Endodermal cell (in vitro differentiated cells): ENCODE measurements around the gene AVL9. TPM values are rescaled to one million over a fixed set of nuclear protein-coding genes. Genes with fewer than 3 reads are reported as not detected.

Experiments used
- DNase-seq: peaks from one replicate; pipeline ENCODE4 v3.0.0-alpha.2; 2017
- H3K27ac ChIP-seq: 2 replicates; pipeline ENCODE4 v1.5.1; 2013; ENCODE audit warnings: mild to moderate bottlenecking, low read depth, low read length, moderate library complexity
- H3K27me3 ChIP-seq: 2 replicates; pipeline ENCODE4 v1.6.1; 2013; ENCODE audit warnings: mild to moderate bottlenecking, low read length, moderate library complexity; ENCODE audit not compliant: insufficient read depth, control insufficient read depth, poor library complexity, severe bottlenecking
- H3K36me3 ChIP-seq: 2 replicates; pipeline ENCODE4 v1.7.0; 2013; ENCODE audit warnings: mild to moderate bottlenecking, low read length, moderate library complexity; ENCODE audit not compliant: control insufficient read depth, insufficient read depth
- H3K4me1 ChIP-seq: one replicate; pipeline ENCODE4 v1.7.0; 2013; ENCODE audit warnings: low read length; ENCODE audit not compliant: control insufficient read depth, insufficient read depth
- H3K4me3 ChIP-seq: 2 replicates; pipeline ENCODE4 v1.5.1; 2013; ENCODE audit warnings: mild to moderate bottlenecking, low read length, moderate library complexity
- H3K9ac ChIP-seq: 2 replicates; pipeline ENCODE4 v1.6.1; 2013; ENCODE audit warnings: mild to moderate bottlenecking, low read length, moderate library complexity; ENCODE audit not compliant: poor library complexity, severe bottlenecking; ENCODE audit errors: extremely low read depth
- H3K9me3 ChIP-seq: 2 replicates; pipeline ENCODE4 v1.6.1; 2013; ENCODE audit warnings: mild to moderate bottlenecking, low read length, moderate library complexity; ENCODE audit not compliant: control insufficient read depth
- H3K27ac Mint-ChIP-seq: 2 replicates; pipeline ENCODE4 v1.8.0; 2020; ENCODE audit warnings: mixed read lengths
- H3K27me3 Mint-ChIP-seq: 2 replicates; pipeline ENCODE4 v1.8.0; 2021; ENCODE audit warnings: mild to moderate bottlenecking, mixed read lengths; ENCODE audit not compliant: insufficient read depth
- H3K36me3 Mint-ChIP-seq: 2 replicates; pipeline ENCODE4 v1.8.0; 2020; ENCODE audit warnings: low read depth, mixed read lengths
- H3K4me1 Mint-ChIP-seq: 2 replicates; pipeline ENCODE4 v1.8.0; 2020; ENCODE audit warnings: mixed read lengths
- H3K4me3 Mint-ChIP-seq: 2 replicates; pipeline ENCODE4 v1.8.0; 2020; ENCODE audit warnings: mild to moderate bottlenecking, moderate library complexity, mixed read lengths
- H3K9me3 Mint-ChIP-seq: 2 replicates; pipeline ENCODE4 v1.8.0; 2020; ENCODE audit warnings: mild to moderate bottlenecking, mixed read lengths
- CTCF ChIP-seq: fragments of 200-600 bp; sonication (generic); conservative IDR thresholded peaks from 2 replicates; pipeline ENCODE4 v1.5.0; 2021; ENCODE audit warnings: antibody characterized with exemption, mild to moderate bottlenecking
- WGBS, 2 experiments: methylation state at CpG; one replicate each; pipeline versions ENCODE4 v1.1.5 to v1.1.7; 2013; ENCODE audit warnings: missing lambda C conversion rate in 2 of 2, mixed read lengths in 1 of 2; ENCODE audit not compliant: insufficient coverage in 1 of 2, insufficient read length in 1 of 2; 5-methylcytosine and 5-hydroxymethylcytosine counted together
- total RNA-seq, 2 donors: library from RNA; stranded (reverse); fragmentation: NEBNext Ultra II Directional in 1 of 2; extraction: Animal tissue kit (Norgen Biotek cat#: 25700) in 1 of 2; gene quantifications; 2 replicates in 1 of 2; 3 replicates in 1 of 2; pipeline ENCODE4 v1.2.1, GENCODE V29; 2021

AVL9 gene
- total RNA-seq, 2 donors from 2014 or later = 44.0 to 54.5 TPM

- Histone ChIP-seq H3K4me1 (no peaks in the 10 kb centered on the region), H3K9me3 (peaks cover 9% of the 10 kb centered on the region), H3K27ac (no peak overlapping the region), H3K4me3 (no peak overlapping the region), H3K27me3 (no peaks in the 10 kb centered on the region), H3K36me3 (peaks cover 4% of the 10 kb centered on the region), H3K9ac (no peak overlapping the region)
- Mint-ChIP-seq H3K9me3 (no peaks in the 10 kb centered on the region), H3K36me3 (peaks cover 15% of the 10 kb centered on the region), H3K27ac (no peak overlapping the region), H3K4me3 (no peak overlapping the region), H3K27me3 (no peaks in the 10 kb centered on the region), H3K4me1 (peaks cover 13% of the 10 kb centered on the region)
- 93 to 94% methylated on average over 1 to 4 of the region's 4 CpGs for WGBS, 2 experiments
- DNase-seq = no peak
- no peak for TF ChIP-seq CTCF
Measured at GRCh38 chr7:32537760-32538159, 42.5 kb downstream of the AVL9 start.

GRCh38 chr7:32539366-32539765, 44.1 kb downstream of the AVL9 start:
- Histone ChIP-seq H3K27me3 (no peaks in the 10 kb centered on the region), H3K9me3 (peaks cover 9% of the 10 kb centered on the region), H3K27ac (no peak overlapping the region), H3K4me3 (no peak overlapping the region), H3K9ac (no peak overlapping the region), H3K36me3 (peaks cover 14% of the 10 kb centered on the region), H3K4me1 (no peaks in the 10 kb centered on the region)
- Mint-ChIP-seq H3K9me3 (no peaks in the 10 kb centered on the region), H3K27me3 (no peaks in the 10 kb centered on the region), H3K4me3 (no peak overlapping the region), H3K27ac (no peak overlapping the region), H3K4me1 (peaks cover 13% of the 10 kb centered on the region), H3K36me3 (peaks cover 26% of the 10 kb centered on the region)
- WGBS, 2 experiments = 91 to 94% methylated on average over 1 to 2 of the region's 2 CpGs
- no peak for DNase-seq
- no peak for TF ChIP-seq CTCF

DNA sequence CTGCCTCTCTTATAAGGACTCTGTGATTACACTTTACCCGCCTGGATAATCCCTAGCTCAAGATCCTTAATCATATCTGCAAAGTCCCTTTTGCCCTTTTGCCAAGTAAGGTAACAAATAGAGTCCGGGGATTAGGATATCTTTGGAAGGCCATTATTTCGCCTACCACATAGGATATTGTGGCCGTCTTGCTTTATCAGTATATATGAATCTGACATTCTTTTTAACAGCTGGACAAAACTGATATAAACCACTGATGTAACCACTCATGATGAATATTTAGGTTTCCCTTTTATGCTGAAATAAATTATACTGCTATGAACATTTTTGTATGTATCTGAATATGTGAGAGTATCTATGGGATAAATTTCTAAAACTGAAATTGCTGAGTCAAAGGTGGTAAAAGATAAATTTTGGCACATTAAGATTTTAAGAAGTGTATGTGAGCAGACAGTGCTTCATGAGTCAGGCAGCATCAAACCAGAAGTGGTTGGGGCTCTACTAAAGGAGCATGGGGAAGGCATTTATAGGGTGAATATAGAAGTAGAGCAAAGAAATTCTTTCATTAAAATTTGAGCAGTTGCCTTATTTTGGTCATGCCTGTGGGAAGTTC, 44.7 kb downstream of the AVL9 start:
- Histone ChIP-seq H3K27ac (no peak overlapping the region), H3K4me1 (no peaks in the 10 kb centered on the region), H3K27me3 (no peaks in the 10 kb centered on the region), H3K9ac (no peak overlapping the region), H3K9me3 (peaks cover 9% of the 10 kb centered on the region), H3K4me3 (no peak overlapping the region), H3K36me3 (peaks cover 20% of the 10 kb centered on the region)
- Mint-ChIP-seq H3K4me1 (peaks cover 12% of the 10 kb centered on the region), H3K27me3 (no peaks in the 10 kb centered on the region), H3K27ac (no peak overlapping the region), H3K9me3 (no peaks in the 10 kb centered on the region), H3K36me3 (peaks cover 30% of the 10 kb centered on the region), H3K4me3 (no peak overlapping the region)
- 93 to 100% methylated on average over 2 to 4 of the region's 4 CpGs for WGBS, 2 experiments
- no peak for TF ChIP-seq CTCF
- no peak for DNase-seq
